K562 (cell line): ENCODE measurements around the gene CARMIL3. TPM values are rescaled to one million over a fixed set of nuclear protein-coding genes. Genes with fewer than 3 reads are reported as not detected.

Experiments
- ATAC-seq: fragments of 200-7000 bp; cut with Tn5 transposase; 3 replicates; pipeline ENCODE4 v1.9.1; 2020; ENCODE audit warnings: moderate library complexity
- BruUV-seq: library from RNA; stranded (reverse); fragments of 400-500 nt; replicated peaks from 2 replicates; lab custom pipeline; 2021; lab: Mats Ljungman, UMichigan
- CTCF ChIA-PET: fragments of 300-600 bp; formaldehyde crosslinking; extraction: SDS; loops from one replicate; lab custom pipeline; 2021; ENCODE audit warnings: low intra/inter-chr PET ratio; lab: Yijun Ruan, JAX
- POLR2A ChIA-PET: fragments of 300-600, 350-650 bp; sonication (Branson Sonifier 250); formaldehyde crosslinking; extraction: SDS; loops from one replicate; lab custom pipeline; 2021; ENCODE audit warnings: antibody characterized with exemption, inconsistent platforms; lab: Yijun Ruan, JAX
- DNase-seq, 4 experiments: peaks; one replicate each; pipeline versions ENCODE4 v3.0.0 to v3.0.0-alpha.2; 2011 to 2018; ENCODE audit warnings: low spot score in 3 of 4, mixed read lengths in 3 of 4; ENCODE audit errors: extremely low read depth in 1 of 4
- FAIRE-seq: peaks from 2 replicates; lab custom pipeline; 2011; peaks lifted over from hg19 to GRCh38; lab: Jason Lieb, UNC
- H2AFZ ChIP-seq: 2 replicates; pipeline ENCODE4 v1.6.0; 2011; ENCODE audit warnings: low read depth, low read length, control low read depth, inconsistent platforms
- H3K27ac ChIP-seq: fragments of 200-600 bp; 3 replicates; pipeline ENCODE4 v1.8.0; 2011; ENCODE audit warnings: low read depth, mild to moderate bottlenecking, control low read depth, inconsistent platforms, low read length, moderate library complexity, mixed read lengths; ENCODE audit errors: extremely low read depth
- H3K27me3 ChIP-seq, 2 experiments: fragments of 300-600 bp in 1 of 2; 2 replicates in 1 of 2; 3 replicates in 1 of 2; pipeline versions ENCODE4 v1.6.0 to v1.8.0; 2011; ENCODE audit warnings: inconsistent platforms in 2 of 2, low read length in 2 of 2, mild to moderate bottlenecking in 1 of 2, mixed read lengths in 1 of 2, moderate library complexity in 1 of 2; ENCODE audit not compliant: control insufficient read depth in 2 of 2, insufficient read depth in 2 of 2
- H3K36me3 ChIP-seq: fragments of 300-600 bp; 3 replicates; pipeline ENCODE4 v1.8.0; 2011; ENCODE audit warnings: mild to moderate bottlenecking, low read length, inconsistent platforms; ENCODE audit not compliant: control insufficient read depth, insufficient read depth
- H3K4me1 ChIP-seq, 2 experiments: fragments of 200-600 bp in 1 of 2; replicated peaks in 1 of 2; 2 replicates in 1 of 2; 3 replicates in 1 of 2; pipeline versions ENCODE4 v1.5.1 to v1.8.0; 2011; ENCODE audit warnings: inconsistent platforms in 2 of 2, low read length in 2 of 2, mild to moderate bottlenecking in 1 of 2, mixed read lengths in 1 of 2, moderate library complexity in 1 of 2; ENCODE audit not compliant: control insufficient read depth in 2 of 2, insufficient read depth in 2 of 2
- H3K4me2 ChIP-seq: 2 replicates; pipeline ENCODE4 v1.6.1; 2011; ENCODE audit warnings: low read length, control low read depth, inconsistent platforms, mixed read lengths; ENCODE audit not compliant: insufficient read depth
- H3K4me3 ChIP-seq: fragments of 200-600 bp; sonication (generic), shearing (Covaris generic); 2 replicates; pipeline ENCODE4 v1.5.1; 2016; ENCODE audit warnings: control low read depth, inconsistent platforms
- H3K79me2 ChIP-seq: fragments of 200-600 bp; 3 replicates; pipeline ENCODE4 v1.8.0; 2011; ENCODE audit warnings: low read length, inconsistent platforms; ENCODE audit not compliant: control insufficient read depth, insufficient read depth
- H3K9ac ChIP-seq, 2 experiments: 2 replicates each; pipeline versions ENCODE4 v1.6.0 to v1.6.1; 2011; ENCODE audit warnings: low read depth in 2 of 2, low read length in 2 of 2, control low read depth in 1 of 2, inconsistent platforms in 1 of 2, mild to moderate bottlenecking in 1 of 2, mixed read lengths in 1 of 2; ENCODE audit not compliant: insufficient read depth in 1 of 2
- H3K9me1 ChIP-seq: one replicate; pipeline ENCODE4 v1.6.0; 2011; ENCODE audit warnings: inconsistent platforms, mild to moderate bottlenecking, low read length, moderate library complexity; ENCODE audit not compliant: control insufficient read depth, insufficient read depth
- H3K9me3 ChIP-seq: replicated peaks from 2 replicates; pipeline ENCODE4 v1.5.1; 2011; ENCODE audit warnings: low read depth, low read length, inconsistent platforms; ENCODE audit not compliant: control insufficient read depth, insufficient read depth
- H4K20me1 ChIP-seq: replicated peaks from 2 replicates; pipeline ENCODE4 v1.6.1; 2011; ENCODE audit warnings: low read length, inconsistent platforms, mixed read lengths; ENCODE audit not compliant: control insufficient read depth, insufficient read depth
- HEY1 ChIP-seq: fragments of 250-450 bp; sonication (Bioruptor Pico); IDR thresholded peaks from 2 replicates; pipeline ENCODE4 v1.5.0; 2020; ENCODE audit warnings: mild to moderate bottlenecking, moderate library complexity, borderline replicate concordance
- WGBS: fragments of 100-300 bp; shearing (Covaris generic); methylation state at CpG from one replicate; pipeline ENCODE4 v1.1.6; 2016; ENCODE audit warnings: low coverage, mixed read lengths; ENCODE audit not compliant: insufficient coverage; ENCODE audit errors: missing lambda C conversion rate; 5-methylcytosine and 5-hydroxymethylcytosine counted together
- in situ Hi-C: fragments of 300-500 bp; cut with MboI; formaldehyde crosslinking; loops from 4 replicates; pipeline ENCODE4 v1.15.0; 2018; ENCODE audit warnings: inconsistent platforms, mixed read lengths
- intact Hi-C: fragments of 100-400 bp; cut with micrococcal nuclease; formaldehyde crosslinking; loops from 2 replicates; pipeline ENCODE4 v1.14.2; 2022
- polyA plus RNA-seq, 8 experiments: library from polyadenylated mRNA; depleted of rRNA in 4 of 8; stranded (reverse) in 5 of 8; unstranded in 3 of 8; fragments of >200 nt; fragmentation: Nextera tagmentation in 2 of 8; fragmentation: Illumina TruSeq in 1 of 8; extraction: Ambion mirVana in 2 of 8; extraction: Trizol in 1 of 8; gene quantifications; 2 replicates each; pipeline versions ENCODE4 v1.2.1 to v1.2.3, GENCODE V29; 2011 to 2014; ENCODE audit warnings: inconsistent platforms in 1 of 8, missing spikeins in 1 of 8
- total RNA-seq, 7 experiments: library from RNA; depleted of rRNA in 6 of 7; stranded (reverse); fragments of >200 nt in 6 of 7; fragmentation: Illumina TruSeq in 2 of 7; extraction: Trizol in 2 of 7; gene quantifications; 2 replicates each; pipeline versions ENCODE4 v1.2.1 to v1.2.3, GENCODE V29; 2011 to 2021; ENCODE audit warnings: low replicate concordance in 1 of 7

Gene CARMIL3
- total and polyA plus RNA-seq, 9 of the 15 experiments (the other 6 are each of a cell fraction or from before 2014, with no cell fraction given) = 0.01 to 0.11 (median 0.05) TPM; not detected in 5

DNA sequence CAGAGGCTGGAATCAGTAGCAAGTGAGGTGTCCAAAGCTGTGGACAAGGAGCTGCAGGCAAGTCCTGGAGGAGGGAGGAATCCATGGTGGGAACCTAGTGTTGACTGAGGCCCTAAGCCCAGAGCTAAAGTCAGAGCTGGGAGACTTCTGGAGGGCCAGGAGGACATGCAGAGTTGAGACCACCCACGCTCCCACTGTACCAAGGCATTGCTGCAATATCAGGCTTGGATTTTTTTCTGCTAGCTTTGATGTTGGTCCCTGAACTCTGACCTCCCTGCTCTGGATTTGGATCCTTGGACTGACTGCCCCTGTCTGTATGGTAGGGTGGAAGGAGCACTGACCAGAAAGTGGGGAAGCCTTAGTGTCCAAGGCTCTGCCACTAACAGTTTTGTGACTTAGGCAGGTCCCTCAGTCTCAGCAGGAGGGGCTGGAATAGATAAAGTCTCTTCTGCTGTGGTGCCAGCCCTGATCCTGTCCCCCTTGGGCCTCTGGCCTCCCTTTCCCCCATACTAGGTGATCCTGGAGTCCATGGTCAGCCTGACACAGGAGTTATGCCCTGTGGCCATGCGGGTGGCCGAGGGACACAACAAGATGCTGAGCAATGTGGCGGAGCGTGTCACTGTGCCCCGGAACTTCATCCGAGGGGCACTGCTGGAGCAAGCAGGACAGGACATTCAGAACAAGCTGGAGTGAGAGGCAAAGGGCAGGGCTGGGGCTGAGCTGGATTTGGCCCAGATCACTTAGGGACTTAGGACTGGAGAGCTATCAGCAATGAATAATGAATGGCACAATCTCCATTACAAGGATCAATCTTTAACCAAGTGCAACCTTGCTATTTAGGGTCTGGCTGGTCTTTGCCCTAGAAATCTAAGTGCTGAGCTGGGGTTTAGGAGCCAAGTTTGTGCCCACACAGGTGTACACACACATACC lies 9.4 kb downstream of the CARMIL3 start:
- H3K4me1 ChIP-seq = peaks cover 0 to 6% of the 10 kb centered on the region in 2 experiments; a peak in 2 of 5 replicates
- CTCF ChIA-PET = interaction anchor here (0.5 kb wide), 1 partner anchor 25 kb away, joined by 3 read pairs; no protein-coding TSS in a partner anchor
- no peaks in the 10 kb centered on the region for H3K9me3 ChIP-seq
- in situ Hi-C loops = no loop called here
- no peaks in the 10 kb centered on the region for H3K9me1 ChIP-seq
- no peak overlapping the region for H2AFZ ChIP-seq
- 26% methylated on average over 7 of the region's 7 CpGs for WGBS
- FAIRE-seq (no peak), DNase-seq (no peak), ATAC-seq (no peak)
- no peaks in the 10 kb centered on the region; a peak in 1 of 5 replicates for H3K27me3 ChIP-seq
- no TSS peak for BruUV-seq
- POLR2A ChIA-PET = interaction anchor here (0.5 to 1.8 kb wide), 3 partner anchors 13 to 84 kb away, joined by 3 to 6 read pairs (median 4); partner anchors contain the start of gene PCK2
- H4K20me1 ChIP-seq = no peaks in the 10 kb centered on the region
- no peak overlapping the region for H3K9ac ChIP-seq
- H3K4me3 ChIP-seq = no peak overlapping the region
- H3K36me3 ChIP-seq = no peaks in the 10 kb centered on the region
- H3K4me2 ChIP-seq = no peak overlapping the region
- no peak for TF ChIP-seq HEY1 (CRISPR knock-in tag)
- intact Hi-C loops = no loop called here
- H3K79me2 ChIP-seq = no peaks in the 10 kb centered on the region
- H3K27ac ChIP-seq = no peak overlapping the region
